Measurements from ENCODE around the gene SATL1.

Gene SATL1

GRCh38 chrX:85140964-85141363, 102.6 kb downstream of the SATL1 start:
- in situ Hi-C loops (cut with HindIII; ENCODE audit: low sequenced_read_pairs), result no loop called here
- no peak for DNase-seq (ENCODE audit: low read depth, low spot score)
- no peak overlapping the region for H3K4me3 ChIP-seq (ENCODE audit: low read depth, low read length)
- TF ChIP-seq, protein P1, sequence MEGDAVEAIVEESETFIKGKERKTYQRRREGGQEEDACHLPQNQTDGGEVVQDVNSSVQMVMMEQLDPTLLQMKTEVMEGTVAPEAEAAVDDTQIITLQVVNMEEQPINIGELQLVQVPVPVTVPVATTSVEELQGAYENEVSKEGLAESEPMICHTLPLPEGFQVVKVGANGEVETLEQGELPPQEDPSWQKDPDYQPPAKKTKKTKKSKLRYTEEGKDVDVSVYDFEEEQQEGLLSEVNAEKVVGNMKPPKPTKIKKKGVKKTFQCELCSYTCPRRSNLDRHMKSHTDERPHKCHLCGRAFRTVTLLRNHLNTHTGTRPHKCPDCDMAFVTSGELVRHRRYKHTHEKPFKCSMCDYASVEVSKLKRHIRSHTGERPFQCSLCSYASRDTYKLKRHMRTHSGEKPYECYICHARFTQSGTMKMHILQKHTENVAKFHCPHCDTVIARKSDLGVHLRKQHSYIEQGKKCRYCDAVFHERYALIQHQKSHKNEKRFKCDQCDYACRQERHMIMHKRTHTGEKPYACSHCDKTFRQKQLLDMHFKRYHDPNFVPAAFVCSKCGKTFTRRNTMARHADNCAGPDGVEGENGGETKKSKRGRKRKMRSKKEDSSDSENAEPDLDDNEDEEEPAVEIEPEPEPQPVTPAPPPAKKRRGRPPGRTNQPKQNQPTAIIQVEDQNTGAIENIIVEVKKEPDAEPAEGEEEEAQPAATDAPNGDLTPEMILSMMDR (IDR thresholded peaks at IDR 0.05; ENCODE audit: low read depth, low read length), result no peak

- no peak overlapping the region for H3K4me3 ChIP-seq (ENCODE audit: low read depth, low read length)
- no peak for DNase-seq (ENCODE audit: low read depth, low spot score)
- TF ChIP-seq, protein P1 (IDR thresholded peaks at IDR 0.05; ENCODE audit: low read depth, low read length), result no peak
- in situ Hi-C loops (cut with HindIII; ENCODE audit: low sequenced_read_pairs), result no loop called here
Observed at GRCh38 chrX:85139422-85139821, 104.2 kb downstream of the SATL1 start.

GRCh38 chrX:85136409-85136808, 107.2 kb downstream of the SATL1 start:
- TF ChIP-seq, protein P1 (IDR thresholded peaks at IDR 0.05; ENCODE audit: low read depth, low read length), result no peak
- in situ Hi-C loops (cut with HindIII; ENCODE audit: low sequenced_read_pairs), result no loop called here
- no peak for DNase-seq (ENCODE audit: low read depth, low spot score)

GRCh38 chrX:85115252-85115651, 128.3 kb downstream of the SATL1 start:
- in situ Hi-C loops (cut with HindIII; ENCODE audit: low sequenced_read_pairs), result no loop called here
- no peak overlapping the region for H3K4me3 ChIP-seq (ENCODE audit: low read depth, low read length)
- DNase-seq (ENCODE audit: low read depth, low spot score), result no peak
- TF ChIP-seq, protein P1 (IDR thresholded peaks at IDR 0.05; ENCODE audit: low read depth, low read length), result no peak

More at GRCh38 chrX:85136409-85136808, 107.2 kb downstream of the SATL1 start:
- H3K4me3 ChIP-seq (ENCODE audit: low read depth, low read length), result no peak overlapping the region

DNA sequence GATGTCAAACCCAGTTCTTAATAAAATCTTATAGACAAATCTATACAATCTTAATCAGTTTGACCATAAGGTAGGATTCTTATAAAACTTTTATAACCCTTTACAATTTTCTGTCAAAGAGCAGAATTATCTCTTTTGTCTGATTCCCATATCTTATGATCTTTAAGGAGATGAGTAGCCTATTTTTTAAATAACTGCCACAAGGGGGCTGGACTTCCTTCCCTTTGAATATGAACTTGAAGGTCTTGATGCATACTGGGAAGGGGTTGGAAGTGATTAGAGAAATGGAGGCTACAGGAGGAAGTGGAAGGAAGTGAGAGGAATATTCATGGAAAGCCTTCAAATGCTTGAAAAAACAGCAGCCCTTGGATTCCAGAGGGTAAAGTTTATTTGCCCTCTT, 128.8 kb downstream of the SATL1 start:
- no peak for DNase-seq (ENCODE audit: low read depth, low spot score)
- TF ChIP-seq, protein P1 (IDR thresholded peaks at IDR 0.05; ENCODE audit: low read depth, low read length), result no peak

GRCh38 chrX:85114171-85114570, 129.4 kb downstream of the SATL1 start:
- in situ Hi-C loops (cut with HindIII; ENCODE audit: low sequenced_read_pairs), result no loop called here
- TF ChIP-seq, protein P1 (IDR thresholded peaks at IDR 0.05; ENCODE audit: low read depth, low read length), result no peak
- no peak for DNase-seq (ENCODE audit: low read depth, low spot score)
- no peak overlapping the region for H3K4me3 ChIP-seq (ENCODE audit: low read depth, low read length)

More for the DNA sequence above, 128.8 kb downstream of the SATL1 start:
- no peak overlapping the region for H3K4me3 ChIP-seq (ENCODE audit: low read depth, low read length)
- in situ Hi-C loops (cut with HindIII; ENCODE audit: low sequenced_read_pairs), result no loop called here

DNA sequence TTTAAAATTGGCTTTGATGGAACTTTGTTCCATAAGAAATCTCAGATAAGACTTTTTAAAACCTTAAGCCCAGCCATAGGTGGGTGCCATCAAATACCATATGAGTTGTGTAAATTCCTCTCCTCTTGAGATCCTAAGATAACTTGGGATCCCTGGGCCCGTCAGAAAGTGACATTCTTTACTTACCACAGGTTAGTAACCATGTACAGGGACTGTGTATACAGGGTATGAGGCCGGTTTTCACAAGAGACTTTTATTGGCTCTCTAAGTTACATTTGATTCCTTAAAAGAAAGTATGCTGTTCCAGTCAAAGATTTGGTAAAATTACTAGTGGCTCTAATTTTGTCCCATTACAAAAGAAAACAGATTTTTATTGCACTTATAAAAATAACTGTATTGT, 129.8 kb downstream of the SATL1 start:
- TF ChIP-seq, protein P1 (IDR thresholded peaks at IDR 0.05; ENCODE audit: low read depth, low read length), result no peak
- no peak for DNase-seq (ENCODE audit: low read depth, low spot score)
- in situ Hi-C loops (cut with HindIII; ENCODE audit: low sequenced_read_pairs), result no loop called here
- no peak overlapping the region for H3K4me3 ChIP-seq (ENCODE audit: low read depth, low read length)

All from astrocyte of the spinal cord (primary cell).